ENCODE measurements around the gene GCG. TPM values are rescaled to one million over a fixed set of nuclear protein-coding genes. Genes with fewer than 3 reads are reported as not detected.

GCG gene
- total RNA-seq, 2 donors from 2014 or later: 1.6 TPM; not detected in 1

DNA sequence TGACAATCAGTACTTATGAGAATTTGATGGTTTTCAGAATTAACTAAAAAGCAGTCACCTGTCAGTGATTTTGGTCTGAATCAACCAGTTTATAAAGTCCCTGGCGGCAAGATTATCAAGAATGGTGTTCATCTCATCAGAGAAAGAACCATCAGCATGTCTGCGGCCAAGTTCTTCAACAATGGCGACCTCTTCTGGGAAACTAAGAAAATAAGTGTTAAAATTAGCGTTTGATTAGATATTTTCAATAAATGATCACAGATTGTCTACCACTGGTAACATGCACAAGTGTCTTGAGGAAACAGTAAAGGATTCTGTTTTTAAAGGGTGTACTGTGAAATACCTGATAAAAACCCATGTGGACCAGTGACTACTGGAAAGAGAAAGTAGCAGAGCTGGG is 8.1 kb downstream of the GCG start:
- no peak for DNase-seq (ENCODE audit: low spot score)
- WGBS: 92% methylated on average over 4 of the region's 4 CpGs
- Histone ChIP-seq H3K9me3 (no peaks in the 10 kb centered on the region), H3K4me3 (no peak overlapping the region), H3K4me1 (replicated peaks) (no peaks in the 10 kb centered on the region), H3K27me3 (replicated peaks; ENCODE audit: insufficient read depth) (no peaks in the 10 kb centered on the region), H3K36me3 (no peaks in the 10 kb centered on the region), H3K27ac (no peak overlapping the region)
- intact Hi-C loops (cut with DNase I): no loop called here
- no peak for TF ChIP-seq POLR2A (IDR thresholded peaks at IDR 0.05)
- no peak for TF ChIP-seq CTCF (IDR thresholded peaks at IDR 0.05)
- no peak for TF ChIP-seq POLR2AphosphoS5 (IDR thresholded peaks at IDR 0.05)

- TF ChIP-seq POLR2A (IDR thresholded peaks at IDR 0.05) (no peak), CTCF (IDR thresholded peaks at IDR 0.05) (no peak), POLR2AphosphoS5 (IDR thresholded peaks at IDR 0.05) (no peak)
- no peak for DNase-seq (ENCODE audit: low spot score)
- Histone ChIP-seq H3K36me3 (no peaks in the 10 kb centered on the region), H3K9me3 (no peaks in the 10 kb centered on the region), H3K4me1 (replicated peaks) (no peaks in the 10 kb centered on the region), H3K27me3 (replicated peaks; ENCODE audit: insufficient read depth) (no peaks in the 10 kb centered on the region), H3K4me3 (no peak overlapping the region), H3K27ac (no peak overlapping the region)
- intact Hi-C loops (cut with DNase I): no loop called here
These were observed 13.7 kb downstream of the GCG start for GRCh38 chr2:162138310-162138709.

DNA sequence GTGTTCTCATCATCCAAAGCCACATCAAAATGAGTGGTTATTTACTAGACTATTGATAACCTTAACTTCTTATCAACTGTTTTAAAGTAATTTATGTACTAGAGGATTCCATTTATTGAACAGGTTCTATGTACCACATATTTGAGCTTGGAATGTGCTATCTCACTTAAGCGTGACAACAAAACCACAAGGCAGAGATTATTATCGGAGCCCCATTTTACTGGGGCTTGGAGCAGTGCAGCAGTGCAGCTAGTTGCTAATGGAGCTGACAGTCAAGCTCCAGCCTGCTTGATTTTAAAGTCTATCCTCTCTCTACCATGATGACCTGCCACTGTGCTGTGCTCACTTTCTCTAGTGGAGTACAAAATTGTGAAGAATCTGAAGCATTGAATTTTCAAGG is 24.6 kb downstream of the GCG start:
- TF ChIP-seq CTCF (IDR thresholded peaks at IDR 0.05) (no peak), POLR2A (IDR thresholded peaks at IDR 0.05) (no peak), POLR2AphosphoS5 (IDR thresholded peaks at IDR 0.05) (no peak)
- Histone ChIP-seq H3K27ac (no peak overlapping the region), H3K4me1 (replicated peaks) (no peaks in the 10 kb centered on the region), H3K4me3 (no peak overlapping the region), H3K9me3 (no peaks in the 10 kb centered on the region), H3K27me3 (replicated peaks; ENCODE audit: insufficient read depth) (no peaks in the 10 kb centered on the region), H3K36me3 (no peaks in the 10 kb centered on the region)
- WGBS: 52% methylated on average over 2 of the region's 2 CpGs
- DNase-seq (ENCODE audit: low spot score): no peak
- intact Hi-C loops (cut with DNase I): loop anchor here (10.0 kb wide), 1 partner anchor 123 kb away; no protein-coding TSS in a partner anchor

DNA sequence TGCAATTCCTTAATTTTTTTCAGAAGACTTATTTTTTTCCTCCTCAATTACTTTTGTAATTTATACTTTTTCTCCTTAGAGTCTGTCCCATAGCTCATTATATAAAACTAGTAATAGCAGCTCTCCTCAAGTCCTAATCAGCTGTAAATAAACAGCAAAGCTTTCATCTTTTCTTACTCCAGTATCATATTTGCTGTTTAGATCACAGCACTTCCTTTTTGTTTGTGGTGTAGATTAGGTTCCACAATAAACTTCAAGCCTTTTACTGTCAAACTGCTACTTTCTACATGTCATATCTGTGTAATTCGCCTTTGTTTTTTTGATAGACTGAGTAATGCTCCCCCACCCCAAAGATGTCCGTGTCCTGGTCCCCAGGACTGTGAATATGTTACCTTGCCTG is 25.5 kb downstream of the GCG start:
- no peaks in the 10 kb centered on the region for H3K4me1 ChIP-seq (replicated peaks)
- H3K36me3 ChIP-seq: no peaks in the 10 kb centered on the region
- H3K4me3 ChIP-seq: no peak overlapping the region
- intact Hi-C loops (cut with DNase I): loop anchor here (10.0 kb wide), 1 partner anchor 122 kb away; no protein-coding TSS in a partner anchor
- DNase-seq (ENCODE audit: low spot score): no peak
- WGBS: 84% methylated on average over 2 of the region's 2 CpGs
- H3K9me3 ChIP-seq: no peaks in the 10 kb centered on the region
- TF ChIP-seq CTCF (IDR thresholded peaks at IDR 0.05) (no peak), POLR2A (IDR thresholded peaks at IDR 0.05) (no peak), POLR2AphosphoS5 (IDR thresholded peaks at IDR 0.05) (no peak)
- no peak overlapping the region for H3K27ac ChIP-seq
- no peaks in the 10 kb centered on the region for H3K27me3 ChIP-seq (replicated peaks; ENCODE audit: insufficient read depth)

DNA sequence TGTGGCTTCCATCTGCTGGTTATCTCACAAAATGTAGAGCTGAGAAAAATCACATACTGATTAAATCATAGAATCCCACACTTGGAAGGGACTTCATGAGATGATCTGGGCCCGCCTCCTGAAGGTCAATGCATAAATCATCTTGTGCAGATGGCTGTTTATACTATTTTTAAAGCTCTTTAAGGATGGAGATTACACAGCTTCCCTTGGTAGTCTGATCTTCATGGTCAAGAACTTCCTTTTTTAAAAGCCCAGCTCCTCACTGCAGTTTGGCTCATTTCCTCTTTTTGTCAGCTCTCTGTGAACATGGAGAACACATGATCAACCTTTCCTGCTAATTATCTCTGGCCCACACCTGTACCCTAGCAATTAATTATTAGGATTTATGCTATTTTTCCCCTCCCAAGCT is 25.9 kb downstream of the GCG start:
- Histone ChIP-seq H3K27ac (no peak overlapping the region), H3K4me1 (replicated peaks) (no peaks in the 10 kb centered on the region), H3K4me3 (no peak overlapping the region), H3K36me3 (no peaks in the 10 kb centered on the region), H3K27me3 (replicated peaks; ENCODE audit: insufficient read depth) (no peaks in the 10 kb centered on the region), H3K9me3 (no peaks in the 10 kb centered on the region)
- WGBS: 50% methylated on average over 1 of the region's 1 CpG
- no peak for DNase-seq (ENCODE audit: low spot score)
- intact Hi-C loops (cut with DNase I): loop anchor here (10.0 kb wide), 1 partner anchor 121 kb away; no protein-coding TSS in a partner anchor
- no peak for TF ChIP-seq CTCF (IDR thresholded peaks at IDR 0.05)
- no peak for TF ChIP-seq POLR2AphosphoS5 (IDR thresholded peaks at IDR 0.05)
- TF ChIP-seq POLR2A (IDR thresholded peaks at IDR 0.05): no peak
